GM12872 (cell line): ENCODE data around the gene OXCT1.

ENCODE experiments used
- TF ChIP-seq, protein P1 (sequence below): IDR thresholded peaks from 3 replicates; pipeline ENCODE4 v1.5.1; 2011; ENCODE audit warnings: low read depth, mild to moderate bottlenecking, low read length, moderate library complexity; ENCODE audit not compliant: insufficient read depth

The OXCT1 gene

DNA sequence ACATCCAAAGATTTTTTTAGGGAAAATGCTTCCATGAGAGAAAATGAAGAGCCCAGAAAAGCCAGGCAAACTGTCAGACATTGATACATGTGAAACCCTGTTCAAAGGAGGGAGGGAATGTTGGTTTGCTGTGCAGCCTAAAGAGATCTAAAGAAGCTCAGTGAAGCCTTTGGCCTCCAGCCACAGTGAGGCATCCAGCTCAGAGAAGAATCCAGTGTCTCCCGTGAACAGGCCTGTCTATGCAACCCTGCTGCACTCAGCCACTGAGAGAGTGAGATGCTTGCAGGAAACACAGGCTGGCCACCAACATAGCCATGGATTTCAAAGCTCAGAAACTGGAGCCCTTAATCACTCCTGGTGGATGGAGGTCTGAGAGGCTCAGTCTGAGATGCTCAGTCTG lies 188.4 kb downstream of the OXCT1 start:
- TF ChIP-seq, protein P1, sequence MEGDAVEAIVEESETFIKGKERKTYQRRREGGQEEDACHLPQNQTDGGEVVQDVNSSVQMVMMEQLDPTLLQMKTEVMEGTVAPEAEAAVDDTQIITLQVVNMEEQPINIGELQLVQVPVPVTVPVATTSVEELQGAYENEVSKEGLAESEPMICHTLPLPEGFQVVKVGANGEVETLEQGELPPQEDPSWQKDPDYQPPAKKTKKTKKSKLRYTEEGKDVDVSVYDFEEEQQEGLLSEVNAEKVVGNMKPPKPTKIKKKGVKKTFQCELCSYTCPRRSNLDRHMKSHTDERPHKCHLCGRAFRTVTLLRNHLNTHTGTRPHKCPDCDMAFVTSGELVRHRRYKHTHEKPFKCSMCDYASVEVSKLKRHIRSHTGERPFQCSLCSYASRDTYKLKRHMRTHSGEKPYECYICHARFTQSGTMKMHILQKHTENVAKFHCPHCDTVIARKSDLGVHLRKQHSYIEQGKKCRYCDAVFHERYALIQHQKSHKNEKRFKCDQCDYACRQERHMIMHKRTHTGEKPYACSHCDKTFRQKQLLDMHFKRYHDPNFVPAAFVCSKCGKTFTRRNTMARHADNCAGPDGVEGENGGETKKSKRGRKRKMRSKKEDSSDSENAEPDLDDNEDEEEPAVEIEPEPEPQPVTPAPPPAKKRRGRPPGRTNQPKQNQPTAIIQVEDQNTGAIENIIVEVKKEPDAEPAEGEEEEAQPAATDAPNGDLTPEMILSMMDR = no peak
